OCI-LY7 (cell line): ENCODE data around the gene BCO2.

Experiments used
- CTCF ChIP-seq: fragments of 200-600 bp; sonication (generic); conservative IDR thresholded peaks from 2 replicates; pipeline ENCODE4 v1.5.1; 2014; ENCODE audit warnings: mild to moderate bottlenecking, antibody characterized with exemption, low read length, moderate library complexity, mixed read lengths
- EZH2phosphoT487 ChIP-seq: fragments of 200-600 bp; sonication (generic); IDR thresholded peaks from 2 replicates; pipeline ENCODE4 v1.6.1; 2018; ENCODE audit warnings: low read depth, borderline replicate concordance, mild to moderate bottlenecking, mixed run types, antibody characterized with exemption, low read length, moderate library complexity, mixed read lengths

DNA sequence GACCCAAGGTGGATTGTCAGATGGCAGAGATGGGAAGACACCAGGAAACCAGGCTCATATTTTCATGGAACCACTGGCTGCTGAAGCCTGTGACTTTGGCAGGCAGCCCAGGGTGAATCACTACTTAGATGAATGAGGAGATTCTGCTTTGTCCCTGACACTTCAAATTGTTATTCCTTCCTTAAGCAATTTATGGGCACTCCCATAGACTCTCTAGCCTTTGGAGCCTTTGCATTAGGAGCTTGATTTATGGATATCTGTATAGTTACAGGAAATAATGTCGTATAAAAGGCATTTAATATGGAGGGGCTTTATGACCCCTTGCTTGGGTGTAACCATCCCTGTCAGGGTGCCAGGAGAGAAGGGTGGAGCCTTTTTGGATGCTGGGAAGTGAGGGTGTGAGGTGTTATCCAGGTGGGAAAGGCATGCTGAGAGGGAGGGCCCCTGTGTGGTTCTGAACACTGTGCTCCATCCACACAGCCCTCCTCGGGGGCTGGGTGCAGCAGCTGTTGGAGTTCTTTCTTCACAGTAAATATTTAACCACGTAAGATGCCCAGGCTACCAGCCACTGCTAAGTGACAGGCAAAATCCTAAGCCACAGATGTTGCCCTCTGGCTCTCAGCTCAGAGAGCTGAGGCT, 46.7 kb upstream of the BCO2 start:
- TF ChIP-seq CTCF = no peak
- no peak for TF ChIP-seq EZH2phosphoT487
